ENCODE measurements around the gene IMP4.

IMP4 gene

GRCh38 chr2:130358420-130359350 is 16.0 kb downstream of the IMP4 start:
- DNase-seq, result no peak

GRCh38 chr2:130359466-130359865 is 16.8 kb downstream of the IMP4 start:
- no peak for DNase-seq

- DNase-seq, result no peak
These were observed 20.8 kb downstream of the IMP4 start for GRCh38 chr2:130363479-130363878.

GRCh38 chr2:130365075-130365474 is 22.4 kb downstream of the IMP4 start:
- no peak for DNase-seq

- DNase-seq, result no peak
These were observed 23.3 kb downstream of the IMP4 start for GRCh38 chr2:130365963-130366362.

GRCh38 chr2:130366720-130367119 is 24.0 kb downstream of the IMP4 start:
- DNase-seq, result no peak

- DNase-seq, result no peak
These were observed 26.1 kb downstream of the IMP4 start for GRCh38 chr2:130368786-130369185.

- no peak for DNase-seq
These were observed 26.7 kb downstream of the IMP4 start for GRCh38 chr2:130369311-130369964.

GRCh38 chr2:130369965-130370341 is 27.3 kb downstream of the IMP4 start:
- no peak for DNase-seq

GRCh38 chr2:130370490-130370889 is 27.8 kb downstream of the IMP4 start:
- DNase-seq, result peak; percentile 35

GRCh38 chr2:130371723-130372054 is 29.0 kb downstream of the IMP4 start:
- DNase-seq, result no peak

- DNase-seq, result peak; percentile 87
These were observed 29.5 kb downstream of the IMP4 start for GRCh38 chr2:130372055-130372832.

- DNase-seq, result peak; percentile 5
These were observed 30.4 kb downstream of the IMP4 start for GRCh38 chr2:130372833-130373807.

GRCh38 chr2:130373808-130374365 is 31.2 kb downstream of the IMP4 start:
- DNase-seq, result no peak

- DNase-seq, result no peak
These were observed 32.0 kb downstream of the IMP4 start for GRCh38 chr2:130374587-130375290.

- no peak for DNase-seq
These were observed 32.9 kb downstream of the IMP4 start for GRCh38 chr2:130375291-130376266.

GRCh38 chr2:130376433-130377293 is 34.0 kb downstream of the IMP4 start:
- peak; percentile 34 for DNase-seq

- no peak for DNase-seq
These were observed 34.8 kb downstream of the IMP4 start for GRCh38 chr2:130377491-130377890.
